T follicular helper cell (primary cell): ENCODE results near the gene MTF1.

Source experiments
- DNase-seq: peaks from one replicate; pipeline ENCODE4 v3.0.0-alpha.2; 2020; ENCODE audit warnings: low read depth

The MTF1 gene

GRCh38 chr1:37828410-37829074 is 30.9 kb downstream of the MTF1 start:
- no peak for DNase-seq

- DNase-seq = no peak
These were observed 33.9 kb downstream of the MTF1 start for GRCh38 chr1:37825506-37825905.

- no peak for DNase-seq
These were observed 35.4 kb downstream of the MTF1 start for GRCh38 chr1:37824001-37824400.

GRCh38 chr1:37822906-37823815 is 36.2 kb downstream of the MTF1 start:
- DNase-seq = no peak

GRCh38 chr1:37821481-37821880 is 37.9 kb downstream of the MTF1 start:
- no peak for DNase-seq

GRCh38 chr1:37817481-37817880 is 41.9 kb downstream of the MTF1 start:
- DNase-seq = no peak

GRCh38 chr1:37814252-37814651 is 45.1 kb downstream of the MTF1 start:
- no peak for DNase-seq

GRCh38 chr1:37813529-37814145 is 45.8 kb downstream of the MTF1 start:
- no peak for DNase-seq

GRCh38 chr1:37811027-37811655 is 48.3 kb downstream of the MTF1 start:
- peak; percentile 48 for DNase-seq

- no peak for DNase-seq
These were observed 49.5 kb downstream of the MTF1 start for GRCh38 chr1:37809942-37810341.

- no peak for DNase-seq
These were observed 50.7 kb downstream of the MTF1 start for GRCh38 chr1:37808369-37809319.

GRCh38 chr1:37807555-37808368 is 51.6 kb downstream of the MTF1 start, which contains the start of the genes C1orf122 and YRDC:
C1orf122 (plus strand) TSS chr1:37807790; CDS start chr1:37808405, 615 bp downstream.
YRDC (minus strand) TSS chr1:37808208; CDS start chr1:37808180, 28 bp downstream.
- DNase-seq = peak; percentile 84

GRCh38 chr1:37807220-37807554 is 52.2 kb downstream of the MTF1 start:
- no peak for DNase-seq

- DNase-seq = no peak
These were observed 57.0 kb downstream of the MTF1 start for GRCh38 chr1:37802439-37802838.

GRCh38 chr1:37797750-37798345 is 61.5 kb downstream of the MTF1 start:
- DNase-seq = no peak

- no peak for DNase-seq
These were observed 63.9 kb downstream of the MTF1 start for GRCh38 chr1:37795340-37796125.

GRCh38 chr1:37794372-37795339 is 64.7 kb downstream of the MTF1 start:
- DNase-seq = no peak
